Lung (tissue), 12 donors: ENCODE data around the gene CPHXL2. TPM values are rescaled to one million over a fixed set of nuclear protein-coding genes. Genes with fewer than 3 reads are reported as not detected.

Experiments used
- ATAC-seq: fragments of 200-7000 bp; cut with Tn5 transposase; one replicate; pipeline ENCODE4 v1.9.1; 2020; ENCODE audit warnings: moderate number of reproducible peaks; ENCODE audit not compliant: insufficient read depth, low FRiP score
- DNase-seq, 3 donors: peaks; one replicate each; pipeline ENCODE4 v3.0.0-alpha.2; 2013 to 2017
- H3K27ac ChIP-seq, 2 donors: one replicate each; pipeline ENCODE4 v1.5.1; 2013; ENCODE audit warnings: mild to moderate bottlenecking in 2 of 2, moderate library complexity in 2 of 2, control low read depth in 1 of 2, inconsistent platforms in 1 of 2, low read depth in 1 of 2, low read length in 1 of 2
- H3K27me3 ChIP-seq, 3 donors: one replicate each; pipeline ENCODE4 v1.5.1; 2013; ENCODE audit warnings: low read length in 2 of 3; ENCODE audit not compliant: control insufficient read depth in 3 of 3, insufficient read depth in 3 of 3
- H3K36me3 ChIP-seq, 4 donors: one replicate each; pipeline ENCODE4 v1.5.1; 2013; ENCODE audit warnings: low read length in 4 of 4, mild to moderate bottlenecking in 1 of 4, moderate library complexity in 1 of 4; ENCODE audit not compliant: control insufficient read depth in 4 of 4, insufficient read depth in 4 of 4
- H3K4me1 ChIP-seq, 5 donors: one replicate each; pipeline ENCODE4 v1.5.1; 2013; ENCODE audit warnings: low read length in 5 of 5, mild to moderate bottlenecking in 2 of 5, moderate library complexity in 1 of 5; ENCODE audit not compliant: control insufficient read depth in 5 of 5, insufficient read depth in 5 of 5
- H3K4me3 ChIP-seq: one replicate; pipeline ENCODE4 v1.5.1; 2013; ENCODE audit warnings: mild to moderate bottlenecking, control low read depth, moderate library complexity
- H3K9ac ChIP-seq, 2 donors: one replicate each; pipeline ENCODE4 v1.5.1; 2013; ENCODE audit warnings: low read length in 2 of 2, control low read depth in 1 of 2; ENCODE audit not compliant: insufficient read depth in 1 of 2
- H3K9me3 ChIP-seq, 4 donors: one replicate each; pipeline ENCODE4 v1.5.1; 2013; ENCODE audit warnings: low read length in 3 of 4, mild to moderate bottlenecking in 1 of 4, moderate library complexity in 1 of 4; ENCODE audit not compliant: control insufficient read depth in 4 of 4, insufficient read depth in 3 of 4
- CTCF ChIP-seq: IDR thresholded peaks from 2 replicates; pipeline ENCODE4 v1.5.1; 2012; ENCODE audit warnings: mild to moderate bottlenecking; ENCODE audit errors: control extremely low read depth, extremely low read depth
- whole genome bisulfite sequencing, 2 donors: extraction: QIAGEN DNeasy Blood & Tissue Kit; methylation state at CpG; one replicate each; pipeline ENCODE4 v1.1.7; 2013; 5-methylcytosine and 5-hydroxymethylcytosine counted together
- polyA plus RNA-seq, 2 donors: library from polyadenylated mRNA; stranded (reverse); fragments of 200-250 nt; gene quantifications; one replicate each; pipeline ENCODE4 v1.2.1, GENCODE V29; 2013
- total RNA-seq, 2 donors: library from RNA; depleted of rRNA in 1 of 2; stranded (reverse); fragments of >200 nt in 1 of 2; gene quantifications; one replicate each; pipeline ENCODE4 v1.2.1, GENCODE V29; 2014 to 2021
- donor health status: control.
- donor health status: control.
- donor health status: Bipolar disorder and iron deficiency.
- donor health status: healthy.
- donor health status: DM: yes; HTN: yes; CAD: no.

The CPHXL2 gene
- total and polyA plus RNA-seq, 4 donors, result not detected

DNA sequence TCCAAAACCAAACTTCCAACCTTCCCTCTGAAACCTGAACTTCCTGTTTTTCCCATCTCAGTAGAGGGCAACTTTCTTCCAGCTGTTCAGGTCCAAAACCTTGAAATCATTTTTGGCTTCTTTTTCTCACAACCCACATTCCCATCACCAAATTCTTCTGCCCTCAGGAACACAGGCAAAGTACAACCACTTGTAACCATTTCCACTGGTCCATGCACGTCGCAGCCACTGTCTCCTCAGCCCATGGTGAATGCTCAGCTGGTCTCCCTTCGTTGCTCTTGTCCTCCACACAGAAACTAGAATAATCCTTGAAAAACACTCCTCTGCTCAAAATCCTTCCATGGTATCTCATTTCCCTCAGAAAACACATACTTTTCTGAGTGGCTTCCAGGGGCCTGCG lies 50.0 kb downstream of the CPHXL2 start:
- peaks cover 37 to 43% (median 40%) of the 10 kb centered on the region in 4 donors for H3K36me3 ChIP-seq
- WGBS, 2 donors, result 92 to 94% methylated on average over 4 of the region's 4 CpGs
- DNase-seq, result no peak

GRCh38 chr16:75624921-75625334 lies 51.9 kb downstream of the CPHXL2 start:
- Histone ChIP-seq H3K27ac (no peak overlapping the region), H3K36me3 (peaks cover 26 to 35% (median 34%) of the 10 kb centered on the region in 4 donors), H3K27me3 (no peaks in the 10 kb centered on the region), H3K4me3 (no peak overlapping the region), H3K4me1 (peaks cover 4 to 8% (median 6%) of the 10 kb centered on the region in 5 donors), H3K9me3 (no peaks in the 10 kb centered on the region), H3K9ac (no peak overlapping the region)
- ATAC-seq (no peak), DNase-seq (no peak)
- 73 to 81% methylated on average over 4 of the region's 4 CpGs for WGBS, 2 donors
- no peak for TF ChIP-seq CTCF

More for the DNA sequence above, 50.0 kb downstream of the CPHXL2 start:
- Histone ChIP-seq H3K9ac (no peak overlapping the region), H3K4me3 (no peak overlapping the region), H3K4me1 (peaks cover 4 to 7% (median 5%) of the 10 kb centered on the region in 5 donors), H3K27ac (no peak overlapping the region), H3K27me3 (no peaks in the 10 kb centered on the region), H3K9me3 (no peaks in the 10 kb centered on the region)
- TF ChIP-seq CTCF, result no peak
- ATAC-seq, result no peak

DNA sequence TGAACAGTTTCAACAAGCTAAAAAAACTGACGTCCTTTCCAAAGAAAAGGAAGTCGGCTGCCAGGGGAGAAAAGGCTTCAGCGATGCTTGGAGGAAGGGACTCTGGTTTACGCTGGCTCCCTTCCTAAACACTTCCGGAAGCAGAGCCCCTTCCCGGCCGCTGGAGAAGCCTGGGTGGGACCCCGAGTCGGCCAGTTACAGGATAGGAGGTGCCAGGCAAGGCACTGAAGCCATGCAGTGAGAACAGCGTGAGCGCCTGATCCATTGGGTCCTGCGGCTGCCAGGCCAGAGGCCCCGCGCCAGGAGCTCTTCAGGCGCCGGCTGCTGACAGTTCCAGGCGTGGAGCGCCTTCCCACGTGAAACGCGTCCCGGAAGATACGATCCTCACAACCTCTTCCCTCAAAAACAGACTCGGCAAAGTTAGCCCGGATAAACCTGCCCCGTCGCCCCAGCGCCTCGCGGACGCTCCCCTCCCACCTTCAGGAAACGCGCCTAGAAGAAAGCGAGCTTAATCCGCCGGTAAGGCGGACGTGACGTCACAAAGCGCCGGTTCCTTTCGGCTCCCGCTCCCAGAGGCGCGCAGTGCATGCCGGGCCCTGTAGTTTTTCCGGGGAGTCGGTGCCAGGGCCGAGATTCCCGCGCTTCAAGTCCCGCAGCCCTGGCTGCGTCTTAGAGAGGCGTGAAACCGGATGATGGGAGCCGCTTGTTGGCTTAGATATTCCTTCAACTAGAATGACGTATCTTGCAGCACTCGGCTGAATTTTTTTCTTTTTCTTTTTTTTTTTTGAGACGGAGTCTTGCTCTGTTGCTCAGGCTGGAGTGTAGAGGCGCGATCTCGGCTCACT lies 53.8 kb downstream of the CPHXL2 start, which contains the start of gene ADAT1:
TSS of gene ADAT1 (minus strand) at position 521 of the 845 bp plus-strand sequence. CDS start 2,482 bp downstream, outside the sequence.
- no peak for TF ChIP-seq CTCF
- peaks cover 15 to 25% (median 21%) of the 10 kb centered on the region in 4 donors for H3K36me3 ChIP-seq
- H3K4me1 ChIP-seq, result peaks cover 4 to 8% (median 6%) of the 10 kb centered on the region in 5 donors
- H3K4me3 ChIP-seq, result peak within 1 kb of the TSS; percentile 77
- H3K9ac ChIP-seq, result peak within 1 kb of the TSS; percentile 66 to 87
- H3K27ac ChIP-seq, result peak within 1 kb of the TSS; percentile 91 to 96
- ATAC-seq (peak; percentile 96), DNase-seq (peak; percentile 99)
- WGBS, 2 donors, result 0% methylated on average over 62 of the region's 62 CpGs
- H3K9me3 ChIP-seq, result no peaks in the 10 kb centered on the region
- H3K27me3 ChIP-seq, result no peaks in the 10 kb centered on the region
